ENCODE measurements around the gene ZNF227.
"Not testable (repeated sequence)": the region's sequence is repeated elsewhere in the genome, so short reads cannot be mapped to it uniquely, and the experiment has no call there.

ZNF227 gene

GRCh38 chr19:44253392-44253791 lies 41.1 kb downstream of the ZNF227 start:
- DNase-seq, result not testable (repeated sequence)

- no peak for DNase-seq
Measured at GRCh38 chr19:44254496-44254895, 42.2 kb downstream of the ZNF227 start.

- no peak for DNase-seq
Measured at GRCh38 chr19:44255705-44256411, 43.5 kb downstream of the ZNF227 start.

- DNase-seq, result no peak
Measured at GRCh38 chr19:44258136-44258535, 45.8 kb downstream of the ZNF227 start.

- DNase-seq, result no peak
Measured at GRCh38 chr19:44258835-44259413, 46.6 kb downstream of the ZNF227 start.

GRCh38 chr19:44260343-44260681 lies 48.0 kb downstream of the ZNF227 start:
- no peak for DNase-seq

- DNase-seq, result no peak
Measured at GRCh38 chr19:44260695-44261446, 48.5 kb downstream of the ZNF227 start.

- no peak for DNase-seq
Measured at GRCh38 chr19:44277331-44277730, 65.0 kb downstream of the ZNF227 start.

- no peak for DNase-seq
Measured at GRCh38 chr19:44278181-44278690, 65.9 kb downstream of the ZNF227 start.

- DNase-seq, result no peak
Measured at GRCh38 chr19:44280916-44281315, 68.6 kb downstream of the ZNF227 start.

- DNase-seq, result no peak
Measured at GRCh38 chr19:44282846-44283245, 70.5 kb downstream of the ZNF227 start.

- no peak for DNase-seq
Measured at GRCh38 chr19:44284968-44285367, 72.6 kb downstream of the ZNF227 start.

All from NCI-H2171 (cell line).